ENCODE measurements around the gene CD28. TPM values are rescaled to one million over a fixed set of nuclear protein-coding genes. Genes with fewer than 3 reads are reported as not detected.

Gene CD28
- total RNA-seq, 2 experiments from 2014 or later, result 128 to 130 TPM

DNA sequence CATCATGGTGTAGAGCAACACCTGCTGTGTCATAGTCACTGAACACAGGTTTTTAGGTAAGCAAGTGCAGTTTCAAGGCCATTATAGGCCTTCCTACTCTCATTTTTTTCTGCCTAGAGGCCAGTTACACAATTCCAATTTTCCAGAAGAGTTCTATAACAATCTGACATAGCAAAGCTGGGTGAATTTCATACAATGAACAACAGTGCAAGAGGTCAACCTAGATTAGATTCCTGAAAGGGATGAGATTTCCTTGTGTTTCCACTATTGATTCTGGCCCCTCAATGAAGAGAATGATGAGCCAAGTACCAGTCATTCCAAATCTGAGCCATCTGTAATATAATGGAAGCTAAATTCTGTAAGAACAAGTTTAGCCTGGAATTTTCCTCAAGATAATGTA, 15.3 kb upstream of the CD28 start:
- POLR2A ChIA-PET, result no interaction called here
- DNase-seq (no peak), ATAC-seq (ENCODE audit: poor library complexity) (no peak)
- Histone ChIP-seq H3K4me3 (ENCODE audit: low read length) (no peak overlapping the region), H3K27ac (ENCODE audit: low read depth in 1 of 2, low read length in 2 of 2) (no peak overlapping the region), H3K4me1 (ENCODE audit: insufficient read depth, low read length) (no peaks in the 10 kb centered on the region), H3K36me3 (ENCODE audit: insufficient read depth, low read length) (no peaks in the 10 kb centered on the region), H3K9me3 (ENCODE audit: control insufficient read depth in 1 of 2, insufficient read depth in 1 of 2, low read length in 2 of 2) (no peaks in the 10 kb centered on the region), H3K27me3 (ENCODE audit: control insufficient read depth in 1 of 2, insufficient read depth in 2 of 2, low read length in 2 of 2) (no peaks in the 10 kb centered on the region)
- TF ChIP-seq, protein P1, sequence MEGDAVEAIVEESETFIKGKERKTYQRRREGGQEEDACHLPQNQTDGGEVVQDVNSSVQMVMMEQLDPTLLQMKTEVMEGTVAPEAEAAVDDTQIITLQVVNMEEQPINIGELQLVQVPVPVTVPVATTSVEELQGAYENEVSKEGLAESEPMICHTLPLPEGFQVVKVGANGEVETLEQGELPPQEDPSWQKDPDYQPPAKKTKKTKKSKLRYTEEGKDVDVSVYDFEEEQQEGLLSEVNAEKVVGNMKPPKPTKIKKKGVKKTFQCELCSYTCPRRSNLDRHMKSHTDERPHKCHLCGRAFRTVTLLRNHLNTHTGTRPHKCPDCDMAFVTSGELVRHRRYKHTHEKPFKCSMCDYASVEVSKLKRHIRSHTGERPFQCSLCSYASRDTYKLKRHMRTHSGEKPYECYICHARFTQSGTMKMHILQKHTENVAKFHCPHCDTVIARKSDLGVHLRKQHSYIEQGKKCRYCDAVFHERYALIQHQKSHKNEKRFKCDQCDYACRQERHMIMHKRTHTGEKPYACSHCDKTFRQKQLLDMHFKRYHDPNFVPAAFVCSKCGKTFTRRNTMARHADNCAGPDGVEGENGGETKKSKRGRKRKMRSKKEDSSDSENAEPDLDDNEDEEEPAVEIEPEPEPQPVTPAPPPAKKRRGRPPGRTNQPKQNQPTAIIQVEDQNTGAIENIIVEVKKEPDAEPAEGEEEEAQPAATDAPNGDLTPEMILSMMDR (IDR thresholded peaks at IDR 0.05), result no peak
- CTCF ChIA-PET, result no interaction called here
- Mint-ChIP-seq H3K4me1 (ENCODE audit: low read depth) (peaks cover 25% of the 10 kb centered on the region), H3K27ac (no peak overlapping the region), H3K36me3 (ENCODE audit: low read depth) (no peaks in the 10 kb centered on the region), H3K4me3 (no peak overlapping the region), H3K9me3 (no peaks in the 10 kb centered on the region), H3K27me3 (no peaks in the 10 kb centered on the region)
- intact Hi-C loops (cut with DNase I, micrococcal nuclease), result no loop called here

DNA sequence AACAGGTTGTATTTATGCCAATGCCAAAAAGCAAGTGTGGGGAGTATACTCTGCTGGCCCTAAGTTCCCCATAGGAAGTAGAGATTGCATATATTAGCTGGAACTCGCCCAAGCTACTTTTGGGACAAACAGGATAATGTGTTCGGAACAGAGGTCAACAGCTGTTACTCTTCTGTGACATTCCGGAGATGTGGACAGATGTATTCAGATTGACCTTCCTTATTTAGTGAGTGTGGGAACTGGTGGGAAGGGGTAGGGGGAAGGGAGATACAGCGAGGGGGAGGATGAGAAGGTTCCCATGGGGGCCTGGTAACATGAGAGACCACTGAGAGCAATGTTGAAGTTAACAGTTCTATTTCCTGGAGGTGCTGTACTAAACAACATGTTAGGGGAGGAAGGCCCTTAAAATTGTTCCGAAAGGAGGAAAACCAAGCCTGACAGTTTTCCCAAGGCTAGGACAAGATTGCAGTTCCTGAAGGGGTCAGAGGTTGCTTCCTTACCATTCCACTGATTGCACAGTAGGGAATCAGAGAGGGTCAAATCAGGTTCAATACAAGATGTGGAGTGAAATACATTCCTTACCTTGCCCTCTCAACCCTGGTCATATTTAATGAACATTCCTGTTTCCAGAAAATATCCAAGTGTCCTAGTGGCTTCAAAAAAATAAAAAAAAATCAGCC, 14.3 kb upstream of the CD28 start:
- Mint-ChIP-seq H3K4me1 (ENCODE audit: low read depth) (peaks cover 26% of the 10 kb centered on the region), H3K4me3 (no peak overlapping the region), H3K9me3 (no peaks in the 10 kb centered on the region), H3K27me3 (no peaks in the 10 kb centered on the region), H3K27ac (no peak overlapping the region), H3K36me3 (ENCODE audit: low read depth) (no peaks in the 10 kb centered on the region)
- ChIA-PET POLR2A (interaction anchor here (0.6 to 3.2 kb wide), 2 partner anchors 26 to 1264 kb away, joined by 3 to 7 read pairs; no protein-coding TSS in a partner anchor), CTCF (interaction anchor here (1.9 kb wide), 1 partner anchor 123 kb away, joined by 8 read pairs; no protein-coding TSS in a partner anchor)
- Histone ChIP-seq H3K9me3 (ENCODE audit: control insufficient read depth in 1 of 2, insufficient read depth in 1 of 2, low read length in 2 of 2) (no peaks in the 10 kb centered on the region), H3K4me3 (ENCODE audit: low read length) (no peak overlapping the region), H3K27me3 (ENCODE audit: control insufficient read depth in 1 of 2, insufficient read depth in 2 of 2, low read length in 2 of 2) (no peaks in the 10 kb centered on the region), H3K4me1 (ENCODE audit: insufficient read depth, low read length) (no peaks in the 10 kb centered on the region), H3K36me3 (ENCODE audit: insufficient read depth, low read length) (no peaks in the 10 kb centered on the region), H3K27ac (ENCODE audit: low read depth in 1 of 2, low read length in 2 of 2) (no peak overlapping the region)
- TF ChIP-seq, protein P1 (IDR thresholded peaks at IDR 0.05), result no peak
- intact Hi-C loops (cut with DNase I, micrococcal nuclease), result no loop called here
- ATAC-seq (ENCODE audit: poor library complexity), result no peak
- no peak for DNase-seq

DNA sequence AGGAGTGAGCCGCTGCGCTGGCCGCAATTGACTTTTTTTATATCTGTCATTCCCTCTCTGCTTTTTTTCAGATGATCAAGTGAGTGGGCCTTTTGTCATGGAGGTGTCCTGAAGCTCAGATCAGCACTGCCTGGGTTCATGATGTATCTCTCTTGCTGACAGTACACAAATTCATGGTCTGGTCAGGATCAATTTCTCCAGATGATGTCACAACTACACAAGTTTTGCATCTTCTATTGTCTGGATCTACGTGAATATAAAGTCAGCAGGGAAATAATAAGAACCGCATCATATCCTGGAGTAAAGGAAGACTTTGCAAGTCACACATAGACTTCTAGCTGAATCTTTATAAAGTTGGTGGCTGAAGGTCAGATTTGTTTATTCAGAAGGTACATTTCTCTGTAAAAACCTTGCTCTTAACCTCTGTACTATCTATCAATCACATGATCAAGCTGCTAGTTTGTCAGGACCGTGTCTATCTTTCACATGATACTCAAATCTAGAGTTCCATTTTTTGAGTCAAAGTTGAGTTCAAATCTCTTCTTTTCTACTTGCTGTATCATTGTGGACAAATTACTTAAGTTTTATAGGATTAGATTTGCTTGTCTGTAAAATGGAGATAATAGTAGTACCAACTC, 13.1 kb upstream of the CD28 start:
- Mint-ChIP-seq H3K36me3 (ENCODE audit: low read depth) (no peaks in the 10 kb centered on the region), H3K27me3 (no peaks in the 10 kb centered on the region), H3K4me3 (no peak overlapping the region), H3K27ac (no peak overlapping the region), H3K4me1 (ENCODE audit: low read depth) (peaks cover 31% of the 10 kb centered on the region), H3K9me3 (peaks cover 3% of the 10 kb centered on the region)
- Histone ChIP-seq H3K27ac (ENCODE audit: low read depth in 1 of 2, low read length in 2 of 2) (no peak overlapping the region), H3K27me3 (ENCODE audit: control insufficient read depth in 1 of 2, insufficient read depth in 2 of 2, low read length in 2 of 2) (no peaks in the 10 kb centered on the region), H3K4me1 (ENCODE audit: insufficient read depth, low read length) (no peaks in the 10 kb centered on the region), H3K9me3 (ENCODE audit: control insufficient read depth in 1 of 2, insufficient read depth in 1 of 2, low read length in 2 of 2) (no peaks in the 10 kb centered on the region), H3K36me3 (ENCODE audit: insufficient read depth, low read length) (no peaks in the 10 kb centered on the region), H3K4me3 (ENCODE audit: low read length) (no peak overlapping the region)
- no peak for ATAC-seq (ENCODE audit: poor library complexity)
- CTCF ChIA-PET, result interaction anchor here (1.9 kb wide), 1 partner anchor 122 kb away, joined by 8 read pairs; no protein-coding TSS in a partner anchor
- TF ChIP-seq, protein P1 (IDR thresholded peaks at IDR 0.05), result no peak
- intact Hi-C loops (cut with DNase I, micrococcal nuclease), result no loop called here
- no peak for DNase-seq
- POLR2A ChIA-PET, result interaction anchor here (0.6 to 3.2 kb wide), 4 partner anchors 11 to 1263 kb away, joined by 3 to 7 read pairs (median 4); no protein-coding TSS in a partner anchor

Data from CD4-positive, alpha-beta T cell (primary cell).